ENCODE results near the gene CIPC.
A peak's percentile ranks its signal among the peaks of the same experiment; 100 is the strongest.

Gene CIPC

GRCh38 chr14:77125281-77125801 is 27.3 kb downstream of the CIPC start:
- no peak for DNase-seq (ENCODE audit: low spot score)
- in situ Hi-C loops (cut with MboI; ENCODE audit: low sequenced_read_pairs, unreplicated experiment), result no loop called here
- TF ChIP-seq, protein P1, sequence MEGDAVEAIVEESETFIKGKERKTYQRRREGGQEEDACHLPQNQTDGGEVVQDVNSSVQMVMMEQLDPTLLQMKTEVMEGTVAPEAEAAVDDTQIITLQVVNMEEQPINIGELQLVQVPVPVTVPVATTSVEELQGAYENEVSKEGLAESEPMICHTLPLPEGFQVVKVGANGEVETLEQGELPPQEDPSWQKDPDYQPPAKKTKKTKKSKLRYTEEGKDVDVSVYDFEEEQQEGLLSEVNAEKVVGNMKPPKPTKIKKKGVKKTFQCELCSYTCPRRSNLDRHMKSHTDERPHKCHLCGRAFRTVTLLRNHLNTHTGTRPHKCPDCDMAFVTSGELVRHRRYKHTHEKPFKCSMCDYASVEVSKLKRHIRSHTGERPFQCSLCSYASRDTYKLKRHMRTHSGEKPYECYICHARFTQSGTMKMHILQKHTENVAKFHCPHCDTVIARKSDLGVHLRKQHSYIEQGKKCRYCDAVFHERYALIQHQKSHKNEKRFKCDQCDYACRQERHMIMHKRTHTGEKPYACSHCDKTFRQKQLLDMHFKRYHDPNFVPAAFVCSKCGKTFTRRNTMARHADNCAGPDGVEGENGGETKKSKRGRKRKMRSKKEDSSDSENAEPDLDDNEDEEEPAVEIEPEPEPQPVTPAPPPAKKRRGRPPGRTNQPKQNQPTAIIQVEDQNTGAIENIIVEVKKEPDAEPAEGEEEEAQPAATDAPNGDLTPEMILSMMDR (IDR thresholded peaks at IDR 0.05; ENCODE audit: borderline replicate concordance, control extremely low read depth, extremely low read depth, insufficient read depth, missing control alignments), result no peak

- TF ChIP-seq, protein P1 (IDR thresholded peaks at IDR 0.05; ENCODE audit: borderline replicate concordance, control extremely low read depth, extremely low read depth, insufficient read depth, missing control alignments), result no peak
- in situ Hi-C loops (cut with MboI; ENCODE audit: low sequenced_read_pairs, unreplicated experiment), result no loop called here
- DNase-seq (ENCODE audit: low spot score), result no peak
Observed at GRCh38 chr14:77125823-77126325, 27.8 kb downstream of the CIPC start.

- TF ChIP-seq, protein P1 (IDR thresholded peaks at IDR 0.05; ENCODE audit: borderline replicate concordance, control extremely low read depth, extremely low read depth, insufficient read depth, missing control alignments), result no peak
- no peak for DNase-seq (ENCODE audit: low spot score)
- in situ Hi-C loops (cut with MboI; ENCODE audit: low sequenced_read_pairs, unreplicated experiment), result no loop called here
Observed at GRCh38 chr14:77126461-77126990, 28.5 kb downstream of the CIPC start.

DNA sequence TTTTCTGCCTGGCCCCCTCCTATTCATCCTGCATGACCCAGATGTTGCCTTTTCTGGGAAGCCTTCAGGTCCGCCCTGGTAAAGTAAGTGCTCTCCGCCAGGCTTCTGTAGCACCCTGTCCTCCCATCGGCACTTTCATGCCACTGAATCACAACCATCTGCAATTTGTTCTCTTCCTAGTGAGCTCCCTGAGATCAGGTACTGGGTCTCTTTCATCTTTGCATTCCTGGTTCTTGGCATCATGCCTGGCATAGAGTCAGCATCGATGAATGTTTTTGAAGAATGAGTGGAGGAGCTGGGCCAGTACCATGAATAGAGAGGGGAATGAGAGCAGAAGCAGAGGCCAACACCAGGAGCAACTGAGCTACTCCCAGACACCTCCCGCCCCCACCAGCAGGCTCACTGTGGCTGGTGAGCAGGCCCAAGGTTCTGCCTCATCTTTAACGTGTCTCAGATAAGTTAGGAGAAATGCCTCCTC is 30.4 kb downstream of the CIPC start:
- TF ChIP-seq, protein P1 (IDR thresholded peaks at IDR 0.05; ENCODE audit: borderline replicate concordance, control extremely low read depth, extremely low read depth, insufficient read depth, missing control alignments), result no peak
- no peak for DNase-seq (ENCODE audit: low spot score)
- in situ Hi-C loops (cut with MboI; ENCODE audit: low sequenced_read_pairs, unreplicated experiment), result no loop called here

DNA sequence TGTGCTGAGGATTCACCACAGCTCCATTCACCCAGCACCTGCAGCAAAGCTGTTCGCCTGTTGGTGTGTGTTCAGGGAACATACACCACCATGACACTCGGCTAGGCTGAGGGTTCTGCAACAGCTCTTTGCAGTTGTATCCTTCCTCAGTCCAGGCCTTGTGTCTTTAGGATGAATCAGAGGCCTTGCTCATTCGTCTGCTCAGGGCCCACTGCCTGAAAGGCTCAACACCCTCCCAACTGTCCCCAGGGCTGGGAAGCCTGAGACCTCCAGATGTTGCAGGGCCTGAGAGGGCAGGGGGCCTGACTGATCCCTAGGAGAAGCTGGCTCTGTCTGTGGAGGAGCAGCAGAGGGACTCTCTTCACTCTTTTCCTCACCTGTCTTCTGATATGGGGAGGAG is 32.3 kb downstream of the CIPC start:
- TF ChIP-seq, protein P1 (IDR thresholded peaks at IDR 0.05; ENCODE audit: borderline replicate concordance, control extremely low read depth, extremely low read depth, insufficient read depth, missing control alignments), result no peak
- peak; percentile 3 for DNase-seq (ENCODE audit: low spot score)
- in situ Hi-C loops (cut with MboI; ENCODE audit: low sequenced_read_pairs, unreplicated experiment), result no loop called here

GRCh38 chr14:77131206-77131605 is 33.1 kb downstream of the CIPC start:
- no peak for DNase-seq (ENCODE audit: low spot score)
- in situ Hi-C loops (cut with MboI; ENCODE audit: low sequenced_read_pairs, unreplicated experiment), result no loop called here
- TF ChIP-seq, protein P1 (IDR thresholded peaks at IDR 0.05; ENCODE audit: borderline replicate concordance, control extremely low read depth, extremely low read depth, insufficient read depth, missing control alignments), result no peak

All from GM13976 (cell line).